NCI-H526 treated with DMSO at 0.1 percent for 48 hours (cell line): ENCODE measurements around the gene NSRP1.
"Not testable (repeated sequence)": the region's sequence is repeated elsewhere in the genome, so short reads cannot be mapped to it uniquely, and the experiment has no call there.

Source experiments
- DNase-seq: peaks from one replicate; lab custom pipeline; 2025; lab: John Stamatoyannopoulos, UW

The NSRP1 gene

DNA sequence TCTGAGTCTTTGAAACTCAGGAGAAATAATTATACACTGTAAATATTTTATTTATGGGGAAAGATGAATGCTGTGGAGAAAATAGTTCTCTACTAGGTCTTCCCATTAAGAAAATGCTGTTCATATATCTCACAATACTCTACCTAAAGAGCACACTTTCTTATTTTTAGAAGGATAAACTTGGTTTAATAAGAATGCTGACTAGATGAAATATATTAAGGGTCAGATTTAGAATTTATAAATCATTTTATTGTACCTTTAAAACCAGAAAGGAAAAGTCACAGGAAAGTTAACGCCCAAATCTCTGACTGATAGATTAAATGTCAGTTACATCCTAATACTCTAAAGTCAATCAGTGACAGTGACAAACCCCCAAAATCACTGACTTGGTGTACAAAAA lies 70.1 kb downstream of the NSRP1 start:
- no peak for DNase-seq

DNA sequence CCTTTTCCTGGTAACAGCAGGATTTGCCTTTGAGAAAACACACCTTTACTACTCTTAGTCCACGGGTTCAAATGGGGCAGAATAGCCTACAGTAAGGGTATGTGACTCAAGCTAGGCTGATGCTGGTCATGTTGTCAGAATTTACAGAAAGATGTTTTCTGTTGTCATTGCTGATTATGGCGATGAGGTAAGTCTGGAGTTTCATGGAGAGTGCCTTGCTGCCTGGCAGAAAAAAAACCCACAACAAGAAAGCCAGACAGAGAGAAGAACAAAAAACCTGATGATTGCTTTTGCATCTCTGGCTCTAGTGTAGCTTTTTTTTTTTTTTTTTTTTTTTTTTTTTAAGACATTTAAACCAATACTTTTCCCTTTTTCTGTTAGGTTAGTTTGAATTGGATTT lies 71.0 kb downstream of the NSRP1 start:
- no peak for DNase-seq

DNA sequence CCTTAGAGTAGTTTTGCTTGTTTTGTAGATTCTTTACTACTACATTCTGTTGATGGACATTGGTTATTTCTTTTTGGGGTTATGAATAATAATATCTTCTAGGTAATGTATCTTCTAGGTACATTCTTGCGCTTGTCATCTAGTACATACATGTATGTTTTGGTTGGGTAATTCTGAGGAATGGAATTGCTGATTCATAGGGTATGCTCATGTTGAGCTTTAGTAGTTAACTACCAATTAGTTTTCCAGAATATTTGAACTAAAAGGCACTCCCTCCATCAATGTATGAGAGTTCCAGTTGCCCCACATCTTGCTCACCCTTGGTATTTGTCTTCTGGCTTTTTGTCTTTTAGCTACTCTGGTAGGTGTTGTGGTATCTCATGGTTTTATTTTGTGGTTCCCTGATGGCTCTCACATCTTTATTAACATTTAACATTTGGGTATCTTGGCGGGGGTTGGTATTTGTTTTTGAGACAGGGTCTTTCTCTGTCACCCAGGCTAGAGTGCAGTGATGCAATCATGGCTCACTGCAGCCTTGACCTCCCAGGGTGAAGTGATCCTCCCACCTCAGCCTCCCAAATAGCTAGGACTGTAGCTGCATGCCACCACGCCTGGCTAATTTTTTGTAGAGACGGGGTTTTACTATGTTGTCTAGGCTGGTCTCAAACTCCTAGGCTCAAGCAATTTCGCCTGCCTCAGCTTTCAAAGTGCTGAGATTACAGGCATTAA lies 71.8 kb downstream of the NSRP1 start:
- no peak for DNase-seq

DNA sequence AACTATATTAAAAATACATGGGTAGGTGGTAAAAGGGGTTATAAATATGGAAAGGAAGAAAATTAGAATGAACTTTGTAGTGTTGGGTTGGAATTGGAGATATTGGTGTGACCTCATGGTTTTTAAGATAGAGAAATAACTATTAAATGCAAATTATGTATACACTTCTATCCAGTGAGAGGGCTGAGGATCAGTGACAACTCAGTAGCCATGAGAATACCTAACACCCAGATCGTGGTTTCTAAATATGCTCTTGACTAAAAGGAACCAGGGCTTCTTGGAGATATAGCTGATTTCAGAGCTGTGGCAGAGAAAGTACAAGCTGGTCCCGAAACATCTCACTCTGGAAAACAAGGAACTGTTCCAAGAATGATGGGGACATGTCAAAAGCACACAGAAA lies 74.5 kb downstream of the NSRP1 start:
- DNase-seq = no peak

DNA sequence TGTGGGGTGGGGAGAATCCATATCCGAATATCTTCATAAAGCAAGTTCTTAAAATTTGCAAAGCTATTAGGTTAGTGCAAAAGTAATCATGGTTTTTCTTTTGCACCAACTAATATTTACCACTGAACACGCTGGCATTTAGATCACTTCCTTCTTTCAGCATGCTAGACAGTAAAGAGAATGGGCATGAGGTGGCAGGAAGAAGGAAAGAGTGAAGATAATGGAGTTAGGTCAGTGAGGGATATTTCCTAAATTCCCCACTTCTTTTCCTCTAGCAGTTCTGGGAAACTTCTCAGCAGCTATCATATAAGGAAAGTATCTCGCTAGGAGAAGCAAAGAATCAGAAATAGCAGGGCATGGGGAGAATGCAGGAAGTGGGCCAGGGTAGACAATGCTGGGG lies 79.9 kb downstream of the NSRP1 start:
- no peak for DNase-seq

DNA sequence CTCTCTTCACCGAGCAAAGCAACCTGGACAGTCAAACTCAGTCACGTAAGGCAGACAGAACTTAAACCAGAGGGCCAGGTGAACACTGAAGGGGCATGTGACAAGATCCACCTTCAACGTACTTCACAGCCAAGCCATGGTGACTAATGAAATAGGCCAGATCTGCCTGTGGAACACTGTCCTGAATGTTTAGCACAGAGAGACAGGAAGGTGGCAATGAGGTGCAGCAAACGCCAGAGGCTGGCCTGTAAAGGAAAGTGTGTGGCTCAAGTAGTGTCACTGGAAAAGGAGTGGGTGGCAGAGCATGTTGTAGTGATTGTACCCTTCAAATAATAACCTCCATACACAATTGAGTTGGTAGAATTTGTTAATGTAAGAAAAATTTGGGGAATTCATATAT lies 80.8 kb downstream of the NSRP1 start:
- DNase-seq = no peak

DNA sequence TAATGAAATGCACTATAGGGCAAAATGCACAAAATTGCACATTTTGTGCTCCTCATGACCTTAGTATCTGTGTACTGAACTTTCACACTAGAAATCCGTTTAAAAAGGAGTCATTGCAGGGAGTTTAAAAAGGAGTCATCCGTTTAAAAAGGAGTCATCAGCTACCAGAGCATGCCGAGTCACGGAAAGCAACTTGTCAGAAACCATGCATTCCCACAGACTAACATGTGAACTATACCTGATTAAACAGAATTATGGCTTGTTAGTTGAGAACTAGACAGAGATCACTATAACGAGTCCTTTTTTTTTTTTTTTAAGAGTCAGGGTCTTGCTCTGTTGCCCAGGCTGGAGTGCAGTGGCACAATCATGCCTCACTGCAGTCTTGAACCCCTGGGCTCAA lies 83.0 kb downstream of the NSRP1 start:
- DNase-seq = no peak

DNA sequence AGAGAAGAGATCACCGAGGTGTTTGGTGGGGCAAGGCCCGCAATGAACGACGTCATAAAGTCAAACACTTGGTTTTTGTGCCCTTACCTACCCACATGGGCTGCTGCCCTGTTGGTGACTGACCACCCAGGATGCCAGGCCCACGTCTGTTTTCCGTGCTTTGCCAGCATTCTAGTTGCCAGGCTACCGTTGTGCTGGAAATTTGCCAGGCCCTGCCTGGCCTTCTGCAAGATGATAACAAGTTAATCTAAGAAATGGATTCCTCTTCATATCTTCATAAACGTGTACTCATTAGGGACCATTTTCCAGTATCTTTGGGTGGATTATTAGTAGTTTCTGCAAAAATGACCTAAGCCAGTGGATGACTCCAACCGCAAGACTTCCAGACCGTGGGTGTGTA lies 83.5 kb downstream of the NSRP1 start:
- DNase-seq = no peak

DNA sequence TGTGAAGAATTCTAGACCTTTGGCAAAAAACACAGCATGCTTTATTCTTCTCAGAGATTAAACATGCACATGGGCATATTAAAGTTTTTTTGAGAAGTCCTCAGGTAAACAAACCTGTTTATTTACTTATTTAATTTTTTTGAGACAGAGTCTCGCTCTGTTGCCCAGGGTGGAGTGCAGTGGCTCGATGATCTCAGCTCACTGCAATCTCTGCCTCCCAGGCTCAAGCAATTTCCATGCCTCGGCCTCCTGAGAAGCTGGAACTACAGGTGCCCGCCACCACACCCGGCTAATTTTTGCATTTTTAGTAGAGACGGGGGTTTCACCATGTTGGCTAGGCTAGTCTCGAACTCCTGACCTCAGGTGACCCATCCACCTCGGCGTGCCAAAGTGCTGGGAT lies 84.0 kb downstream of the NSRP1 start:
- DNase-seq = not testable (repeated sequence)

DNA sequence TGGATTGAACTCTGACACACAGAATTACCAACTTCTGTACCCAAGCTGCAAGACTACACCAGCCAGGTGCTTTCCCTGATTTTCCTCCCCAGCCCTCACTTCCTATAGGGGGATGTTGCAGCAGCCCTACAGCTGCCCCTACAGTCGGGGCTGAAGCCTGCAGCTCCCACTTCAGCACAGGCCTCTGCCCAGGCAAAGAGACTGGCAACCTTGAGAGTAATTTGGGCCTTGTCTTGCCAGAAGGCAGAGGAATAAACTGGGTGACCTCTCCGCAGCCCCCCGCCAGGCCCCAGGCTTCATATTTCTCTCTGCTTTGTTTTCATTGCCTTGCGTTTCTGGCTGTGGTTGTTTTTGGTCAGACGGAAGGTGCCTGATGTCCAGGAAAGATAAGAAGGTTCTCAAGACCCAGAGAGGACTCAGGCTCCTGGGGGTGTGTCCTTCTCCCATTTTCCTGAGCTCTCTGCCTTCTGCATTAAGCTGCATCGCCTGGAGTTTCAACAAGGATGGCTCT lies 86.9 kb downstream of the NSRP1 start:
- no peak for DNase-seq

DNA sequence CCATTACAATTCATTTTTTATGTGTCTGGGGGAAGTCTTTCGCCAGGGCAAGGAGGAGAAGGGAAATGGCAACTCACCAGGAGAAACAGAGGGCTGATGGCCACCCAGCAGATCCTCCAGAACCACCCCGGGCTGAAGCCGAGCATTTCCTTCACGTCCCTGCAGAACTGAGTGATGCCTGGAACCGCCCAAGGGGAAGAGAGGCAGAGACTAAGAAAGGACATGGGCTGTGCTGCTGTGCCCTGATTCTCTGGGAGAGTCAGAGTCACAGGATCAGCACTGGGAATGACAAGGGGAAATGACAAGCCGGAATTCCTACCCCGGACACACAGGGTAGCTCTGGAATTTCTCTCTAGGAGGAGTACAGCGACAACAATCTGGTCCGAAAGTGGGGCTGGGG lies 91.0 kb downstream of the NSRP1 start:
- no peak for DNase-seq

DNA sequence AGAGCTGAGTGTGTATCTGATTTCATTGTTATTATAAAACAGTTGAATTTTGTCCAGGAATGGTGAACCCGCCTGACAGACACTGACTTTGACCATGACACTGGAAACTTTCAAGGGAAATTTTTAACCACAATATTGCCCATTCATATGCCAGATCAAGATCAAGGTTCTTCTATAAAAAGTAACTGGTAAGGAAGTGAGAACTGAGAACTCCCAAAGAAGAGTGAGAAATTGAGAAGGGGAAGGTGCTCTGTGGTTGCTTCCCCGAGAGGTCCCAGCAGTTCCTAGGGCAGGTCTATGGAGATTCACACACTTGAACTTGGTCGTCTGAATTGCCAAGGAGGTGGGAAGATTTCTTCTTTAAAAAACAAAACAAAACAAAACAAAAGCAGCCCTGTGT lies 91.6 kb downstream of the NSRP1 start:
- no peak for DNase-seq

DNA sequence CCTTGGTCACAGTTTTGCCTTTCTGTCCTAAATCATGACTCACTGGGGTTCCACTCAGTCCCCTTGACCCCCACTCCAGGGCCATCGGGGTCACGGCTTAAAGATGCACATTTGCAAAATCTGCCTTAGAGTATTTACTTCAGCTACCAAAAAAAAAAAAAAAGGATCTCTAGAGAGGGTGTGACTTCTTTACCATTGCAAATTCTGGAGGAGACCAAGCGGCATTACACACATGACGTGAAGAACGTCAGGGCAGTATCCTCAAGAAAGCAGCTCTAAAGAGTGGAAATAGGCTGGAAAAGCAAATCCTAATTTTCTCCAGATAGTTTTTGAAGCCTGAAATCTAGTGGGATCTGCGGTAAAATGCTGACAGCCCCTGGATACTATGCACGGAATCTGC lies 93.3 kb downstream of the NSRP1 start:
- DNase-seq = no peak

DNA sequence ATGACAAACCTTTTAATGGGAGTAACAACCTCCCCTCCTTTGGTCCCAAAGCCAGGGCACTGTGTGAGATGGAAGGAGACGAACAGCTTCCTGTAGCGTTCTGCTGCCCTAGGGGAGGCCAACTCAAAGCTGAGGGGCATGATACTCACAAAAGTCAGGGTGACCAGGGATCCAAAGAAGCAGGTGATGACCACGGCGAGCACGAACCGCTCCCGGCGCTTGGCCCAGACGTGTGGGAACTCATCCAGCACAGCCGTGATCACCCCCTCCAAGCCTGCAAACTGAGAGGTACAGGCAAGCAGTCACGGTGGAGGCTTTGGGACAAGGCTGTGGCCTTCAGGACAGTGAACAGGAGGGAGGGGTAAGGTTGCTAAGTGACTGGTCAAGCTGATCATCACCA lies 93.8 kb downstream of the NSRP1 start:
- no peak for DNase-seq

DNA sequence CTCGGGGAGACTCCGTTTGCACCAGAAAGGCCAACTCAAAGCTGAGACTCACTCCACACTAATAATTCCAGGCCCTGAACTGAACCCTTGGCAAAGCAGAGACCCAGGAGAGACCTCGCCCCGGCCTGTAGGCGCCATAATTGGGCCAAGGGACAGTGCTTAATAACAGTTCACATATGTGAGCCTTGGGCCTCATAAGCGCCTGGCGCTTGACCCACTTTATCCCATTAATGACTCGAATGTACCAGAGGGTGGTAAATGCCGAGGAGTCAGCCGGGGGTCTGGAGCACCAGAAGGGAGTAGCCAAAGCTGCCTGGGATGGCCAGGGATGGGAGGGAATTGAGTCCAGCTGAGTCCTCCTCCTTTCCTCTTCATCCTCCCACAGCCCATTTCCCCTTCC lies 94.3 kb downstream of the NSRP1 start:
- no peak for DNase-seq

DNA sequence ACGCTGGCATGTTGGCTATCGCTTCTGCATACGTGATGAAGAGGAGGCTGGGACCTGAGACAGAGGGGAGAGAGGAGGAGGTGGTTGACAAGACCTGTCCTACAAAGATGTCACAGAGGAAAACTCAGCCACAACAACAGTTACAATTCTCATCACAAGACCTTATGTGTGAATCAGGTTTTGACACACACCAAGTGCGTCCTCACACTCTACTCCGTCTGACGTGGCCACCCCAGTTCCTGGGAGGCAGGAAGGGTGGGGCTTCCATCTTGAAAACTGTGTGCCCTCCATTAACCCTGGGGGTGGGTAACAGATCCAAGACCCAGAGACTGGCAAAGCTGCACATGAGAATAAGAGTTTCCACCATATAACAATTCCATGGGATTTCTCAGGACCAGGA lies 94.8 kb downstream of the NSRP1 start:
- DNase-seq = no peak

DNA sequence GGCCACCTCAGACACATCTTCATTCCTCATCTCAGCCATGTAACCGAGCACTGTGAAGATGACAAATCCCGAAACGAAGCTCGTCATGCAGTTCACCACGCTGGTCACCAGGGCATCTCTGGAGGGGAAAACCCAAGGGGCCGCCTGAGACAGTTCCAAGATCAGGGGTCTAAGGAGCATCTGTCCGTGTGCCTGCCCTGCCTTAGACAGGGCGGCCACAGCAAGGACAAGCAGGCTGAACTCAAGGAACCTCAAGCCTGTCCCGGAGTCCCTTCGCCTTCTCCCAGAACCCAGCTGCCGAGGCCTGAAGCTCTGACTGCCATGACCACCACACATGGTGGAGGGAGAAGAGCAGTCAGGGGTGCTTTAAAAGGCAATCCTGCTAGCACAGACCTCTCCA lies 96.1 kb downstream of the NSRP1 start:
- no peak for DNase-seq

DNA sequence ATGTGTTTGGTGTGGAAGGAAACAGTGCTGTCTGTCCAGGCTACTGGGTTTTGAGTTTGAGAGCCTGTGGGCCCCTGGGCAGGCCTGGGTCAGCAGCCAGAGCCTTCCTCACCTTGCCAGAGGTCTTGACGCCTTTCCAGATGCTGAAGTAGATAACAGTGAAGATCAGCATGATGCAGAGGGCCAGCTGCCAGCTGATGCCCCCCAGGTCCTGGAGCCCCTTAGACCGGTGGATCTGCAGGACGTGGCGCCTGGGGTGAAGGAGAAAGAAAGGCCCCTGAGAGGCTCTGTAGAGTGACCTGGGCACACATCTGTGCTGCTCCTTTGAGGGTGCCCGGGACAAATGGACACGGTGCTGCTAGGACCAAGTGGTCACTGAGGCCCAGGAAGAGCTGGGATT lies 100.4 kb downstream of the NSRP1 start:
- no peak for DNase-seq

DNA sequence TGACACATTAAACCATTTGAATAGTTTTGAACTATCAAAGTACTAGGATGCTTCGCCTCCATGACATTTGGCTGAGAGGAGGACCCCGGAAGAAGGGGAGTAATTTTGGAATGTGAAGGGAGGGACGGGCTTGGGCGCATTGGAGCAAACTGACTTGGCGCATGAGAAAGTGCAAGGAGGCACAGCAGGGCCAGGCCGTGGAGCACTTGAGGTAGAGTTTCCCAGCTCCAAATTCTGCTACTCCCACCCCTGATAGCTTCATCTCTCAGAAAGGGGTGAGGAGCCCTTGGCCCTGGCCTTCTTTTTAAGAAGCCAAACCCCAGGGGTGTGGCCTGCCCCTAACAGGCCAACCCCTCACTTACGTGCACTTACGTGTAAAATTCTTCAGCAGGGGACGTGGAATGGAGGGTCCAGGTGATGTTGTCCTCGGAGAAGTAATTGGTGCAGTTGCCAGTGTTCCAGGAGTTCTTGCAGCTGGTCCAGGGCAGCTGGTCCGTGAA lies 101.2 kb downstream of the NSRP1 start:
- DNase-seq = no peak

DNA sequence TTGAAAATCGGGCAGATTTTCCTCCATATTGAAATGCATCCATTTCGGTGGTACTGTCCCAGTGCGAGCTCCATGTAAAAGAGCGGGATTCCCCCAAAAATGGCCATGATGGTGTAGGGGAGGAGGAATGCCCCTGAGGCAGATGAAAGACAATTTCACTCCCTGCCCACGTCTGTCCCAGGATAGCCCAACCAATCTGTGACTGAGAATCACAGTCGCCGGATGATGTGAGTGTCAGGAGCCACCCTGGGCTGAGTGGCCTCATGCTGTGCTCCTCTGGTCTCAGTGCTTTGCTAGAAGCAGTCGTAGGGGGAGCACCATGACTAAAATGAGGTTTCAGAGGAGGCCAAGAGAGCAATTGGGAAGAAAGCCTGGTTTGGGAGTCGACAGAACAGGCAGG lies 102.2 kb downstream of the NSRP1 start:
- DNase-seq = no peak

DNA sequence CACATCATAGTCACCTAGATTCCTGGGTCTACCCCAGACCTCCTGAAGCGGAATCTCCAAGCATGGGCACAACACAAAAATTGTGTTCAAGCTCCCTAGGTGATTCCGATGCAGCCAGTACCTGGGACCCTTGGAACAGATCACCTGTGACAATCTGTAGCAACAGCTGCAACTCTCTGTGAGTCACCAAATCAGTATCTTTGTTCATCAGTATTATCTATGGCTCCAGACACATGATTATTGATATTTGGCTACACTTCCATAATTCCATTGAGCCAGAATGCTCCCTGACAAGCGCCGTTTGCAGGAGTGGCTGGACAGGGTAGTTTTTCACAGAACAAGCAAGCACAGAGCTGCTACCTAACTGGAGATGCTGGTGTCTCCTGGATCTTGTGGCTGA lies 102.7 kb downstream of the NSRP1 start:
- DNase-seq = no peak

DNA sequence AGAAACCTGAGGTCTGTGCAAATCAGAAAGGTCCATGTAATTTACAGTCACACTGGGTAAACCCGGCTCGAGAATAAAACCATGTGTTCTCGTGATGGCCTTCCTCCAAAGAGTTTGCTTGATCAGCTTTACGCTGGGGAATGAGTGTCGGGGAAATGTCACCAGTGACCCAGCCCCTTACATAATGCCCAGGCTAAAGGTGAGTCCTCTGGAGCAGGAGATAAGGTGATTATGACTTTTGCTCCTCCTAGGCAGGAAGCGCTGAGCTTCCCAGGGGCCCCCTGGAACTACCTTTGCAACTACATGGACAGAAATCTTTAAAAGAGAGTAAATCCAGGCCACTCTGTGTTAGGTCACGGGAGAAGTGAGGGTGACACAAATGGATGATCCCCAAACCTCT lies 103.2 kb downstream of the NSRP1 start:
- DNase-seq = no peak

DNA sequence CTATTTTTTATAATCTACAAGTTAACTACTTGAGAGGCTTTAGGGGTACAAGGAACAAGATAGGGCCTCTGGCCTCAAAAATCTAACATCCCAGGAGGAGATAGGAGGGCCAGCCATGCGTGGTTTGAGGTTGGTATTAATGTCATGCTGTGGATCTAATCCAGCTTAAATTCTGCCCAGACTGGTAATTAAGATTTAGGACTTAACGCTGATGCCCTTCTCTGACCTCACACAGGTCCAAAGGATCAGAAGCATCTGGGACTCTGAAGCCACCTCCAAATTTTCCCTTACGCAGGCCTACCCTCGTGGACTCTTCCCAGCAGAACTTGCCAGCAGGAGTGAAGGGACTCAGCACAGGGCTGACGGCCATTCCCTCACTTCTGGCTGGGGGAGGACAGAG lies 103.8 kb downstream of the NSRP1 start:
- DNase-seq = no peak

DNA sequence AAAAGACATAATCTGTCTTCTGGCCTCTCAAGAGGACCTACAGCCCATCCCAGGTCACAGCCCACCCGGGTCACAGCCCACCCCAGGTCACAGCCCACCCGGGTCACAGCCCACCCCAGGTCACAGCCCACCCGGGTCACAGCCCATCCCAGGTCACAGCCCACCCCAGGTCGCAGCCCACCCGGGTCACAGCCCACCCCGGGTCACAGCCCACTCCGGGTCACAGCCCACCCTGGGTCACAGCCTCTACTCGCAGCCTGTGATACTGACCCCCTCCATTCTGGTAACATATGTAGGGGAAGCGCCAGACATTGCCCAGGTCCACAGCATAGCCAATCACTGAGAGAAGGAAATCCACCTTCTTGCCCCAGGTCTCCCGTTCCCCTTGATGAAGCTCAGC lies 104.7 kb downstream of the NSRP1 start:
- no peak for DNase-seq
